Measurements from ENCODE around the gene ZHX3.

ZHX3 gene

DNA sequence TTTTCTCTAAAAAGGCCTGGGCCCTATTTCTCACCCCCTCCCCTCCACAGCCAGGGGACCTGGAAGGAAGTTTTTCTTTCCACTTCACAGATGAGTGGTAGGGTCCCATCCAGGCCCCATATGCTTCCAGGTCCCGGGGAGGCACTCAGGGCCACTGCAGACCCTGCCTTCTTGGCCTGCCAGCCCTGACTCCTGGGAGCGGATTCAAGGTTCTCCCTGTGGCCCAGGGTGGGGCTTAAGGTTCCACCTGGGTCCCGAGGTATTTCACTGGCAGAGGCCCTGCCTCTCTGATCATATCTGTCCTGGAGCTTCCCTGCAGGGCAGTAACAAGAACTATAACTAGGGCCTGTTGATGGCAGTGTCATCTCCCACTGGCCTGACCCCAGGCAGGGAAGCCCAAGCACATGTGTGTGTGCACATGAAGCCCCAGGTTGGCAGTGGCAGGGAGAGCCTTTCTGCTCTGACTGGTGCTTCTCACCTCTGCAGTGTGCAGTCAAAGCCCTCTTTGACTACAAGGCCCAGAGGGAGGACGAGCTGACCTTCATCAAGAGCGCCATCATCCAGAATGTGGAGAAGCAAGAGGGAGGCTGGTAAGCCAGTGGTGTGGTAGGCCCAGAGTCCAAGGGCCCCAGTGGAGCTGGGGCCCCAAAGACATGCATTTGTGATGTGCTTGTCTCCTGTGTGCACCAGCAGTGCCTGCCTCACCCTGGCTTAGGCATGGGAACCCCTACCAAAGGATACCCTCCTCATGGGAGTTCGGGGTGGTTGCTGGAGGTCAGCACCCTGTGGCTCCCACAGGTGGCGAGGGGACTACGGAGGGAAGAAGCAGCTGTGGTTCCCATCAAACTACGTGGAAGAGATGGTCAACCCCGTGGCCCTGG is 149.0 kb downstream of the ZHX3 start:
- no peak for DNase-seq

DNA sequence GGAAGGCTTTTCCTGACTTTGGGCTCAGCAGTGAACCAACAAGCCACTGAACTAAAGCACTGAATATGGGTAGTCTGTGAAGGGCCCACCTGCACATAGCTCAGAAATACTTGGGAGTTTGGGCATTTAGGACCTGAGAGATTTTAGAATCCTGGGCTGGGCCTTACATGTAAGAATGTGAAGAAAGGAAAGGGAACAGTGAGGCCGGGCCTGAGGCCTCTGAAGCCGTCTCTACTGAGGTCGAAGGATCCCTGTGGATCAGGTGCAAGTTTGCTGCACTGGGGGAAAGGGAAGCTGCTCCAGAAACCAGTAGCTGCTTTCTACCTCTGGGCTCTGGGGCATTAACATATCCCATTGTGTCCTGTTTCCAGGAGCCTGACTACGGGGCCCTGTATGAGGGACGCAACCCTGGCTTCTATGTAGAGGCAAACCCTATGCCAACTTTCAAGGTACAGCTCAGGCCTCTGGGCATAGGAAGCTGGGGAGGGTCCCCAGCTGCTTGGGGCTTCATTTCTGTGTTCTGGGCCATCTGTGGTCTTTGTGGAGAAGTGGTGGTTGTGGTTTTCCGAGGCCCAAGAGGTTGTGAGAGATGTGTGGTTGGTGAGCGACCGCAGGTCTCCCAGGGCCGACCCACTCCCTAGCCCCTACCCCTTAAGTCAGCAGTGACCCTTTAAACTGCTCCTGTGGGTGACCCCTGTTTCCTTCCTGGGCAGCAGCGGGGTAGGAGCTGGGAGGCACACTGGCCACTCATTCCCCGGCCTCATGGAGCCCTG is 149.9 kb downstream of the ZHX3 start:
- DNase-seq: no peak

DNA sequence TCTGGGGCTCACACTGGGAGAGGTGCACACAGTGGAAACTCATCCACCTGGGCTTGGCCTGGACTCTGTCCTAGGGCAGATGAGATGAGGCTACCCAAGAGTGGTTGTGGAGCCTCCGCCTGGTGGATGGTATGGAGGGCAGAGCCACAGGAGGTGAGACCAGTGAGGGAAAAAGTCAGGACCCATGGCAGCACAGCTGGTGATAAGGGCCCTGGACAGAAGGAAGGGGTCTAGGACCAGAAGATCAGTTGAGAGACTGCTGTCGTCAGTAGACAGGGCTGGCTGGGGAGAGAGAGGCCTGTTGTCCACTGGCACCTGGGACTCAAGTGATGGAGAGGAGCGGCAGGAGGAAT is 150.4 kb downstream of the ZHX3 start:
- DNase-seq: no peak

DNA sequence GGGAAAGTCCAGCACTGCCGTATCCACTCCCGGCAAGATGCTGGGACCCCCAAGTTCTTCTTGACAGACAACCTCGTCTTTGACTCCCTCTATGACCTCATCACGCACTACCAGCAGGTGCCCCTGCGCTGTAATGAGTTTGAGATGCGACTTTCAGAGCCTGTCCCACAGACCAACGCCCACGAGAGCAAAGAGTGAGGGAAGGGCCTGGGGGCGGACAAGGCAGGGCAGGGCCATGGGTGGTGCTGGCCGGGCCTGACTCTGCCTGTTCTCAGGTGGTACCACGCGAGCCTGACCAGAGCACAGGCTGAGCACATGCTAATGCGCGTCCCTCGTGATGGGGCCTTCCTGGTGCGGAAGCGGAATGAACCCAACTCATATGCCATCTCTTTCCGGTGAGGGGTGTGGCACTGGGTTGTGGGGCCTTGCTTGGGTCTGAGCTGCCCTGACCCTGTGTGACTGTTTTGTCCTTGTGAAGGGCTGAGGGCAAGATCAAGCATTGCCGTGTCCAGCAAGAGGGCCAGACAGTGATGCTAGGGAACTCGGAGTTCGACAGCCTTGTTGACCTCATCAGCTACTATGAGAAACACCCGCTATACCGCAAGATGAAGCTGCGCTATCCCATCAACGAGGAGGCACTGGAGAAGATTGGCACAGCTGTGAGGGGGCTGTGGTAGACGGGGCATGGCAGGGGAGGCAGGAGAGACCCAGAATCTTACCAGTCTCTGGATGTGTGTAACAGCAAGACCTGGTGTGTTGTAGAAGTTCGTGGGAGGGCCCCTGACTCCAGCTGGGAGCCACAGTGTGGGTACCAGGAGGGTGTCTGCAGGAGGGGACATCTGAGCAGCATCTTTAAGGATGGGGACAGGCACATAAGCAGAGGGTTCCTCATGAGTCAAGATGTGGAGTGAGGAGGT is 151.1 kb downstream of the ZHX3 start:
- no peak for DNase-seq

DNA sequence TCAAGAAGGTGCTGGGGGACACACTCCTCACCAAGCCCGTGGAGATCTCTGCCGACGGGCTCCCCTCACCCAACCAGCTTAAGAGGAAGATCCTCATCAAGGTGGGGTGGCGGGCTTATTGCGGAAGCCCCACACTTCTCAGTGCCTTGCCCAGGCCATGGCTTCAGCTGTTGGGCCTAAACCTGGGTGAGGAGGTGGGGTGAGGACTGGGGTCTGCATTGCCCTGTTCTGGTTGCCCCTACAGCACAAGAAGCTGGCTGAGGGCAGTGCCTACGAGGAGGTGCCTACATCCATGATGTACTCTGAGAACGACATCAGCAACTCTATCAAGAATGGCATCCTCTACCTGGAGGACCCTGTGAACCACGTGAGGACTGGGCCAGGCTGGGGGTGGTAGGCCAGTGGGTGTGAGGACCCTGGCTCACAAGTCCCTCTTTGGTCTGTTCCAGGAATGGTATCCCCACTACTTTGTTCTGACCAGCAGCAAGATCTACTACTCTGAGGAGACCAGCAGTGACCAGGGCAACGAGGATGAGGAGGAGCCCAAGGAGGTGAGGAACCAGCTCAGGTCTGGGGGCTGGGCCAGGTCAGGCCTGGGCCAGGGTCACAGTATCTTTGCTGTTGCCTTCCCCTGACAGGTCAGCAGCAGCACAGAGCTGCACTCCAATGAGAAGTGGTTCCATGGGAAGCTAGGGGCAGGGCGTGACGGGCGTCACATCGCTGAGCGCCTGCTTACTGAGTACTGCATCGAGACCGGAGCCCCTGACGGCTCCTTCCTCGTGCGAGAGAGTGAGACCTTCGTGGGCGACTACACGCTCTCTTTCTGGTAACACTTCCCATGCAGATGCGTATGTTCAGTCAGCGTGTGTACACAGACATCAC is 152.3 kb downstream of the ZHX3 start:
- DNase-seq: no peak

DNA sequence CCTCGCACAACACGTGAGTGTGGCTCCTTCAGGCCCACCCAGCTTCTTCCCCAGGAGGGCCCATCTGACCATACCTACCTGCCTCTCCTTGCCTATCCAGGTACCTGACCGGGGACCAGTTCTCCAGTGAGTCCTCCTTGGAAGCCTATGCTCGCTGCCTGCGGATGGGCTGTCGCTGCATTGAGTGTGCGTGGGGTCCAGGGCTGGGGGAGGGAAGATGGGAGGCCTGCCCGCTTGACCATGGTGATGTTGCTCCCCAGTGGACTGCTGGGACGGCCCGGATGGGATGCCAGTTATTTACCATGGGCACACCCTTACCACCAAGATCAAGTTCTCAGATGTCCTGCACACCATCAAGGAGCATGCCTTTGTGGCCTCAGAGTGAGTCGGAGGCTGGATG is 153.7 kb downstream of the ZHX3 start:
- DNase-seq: no peak

DNA sequence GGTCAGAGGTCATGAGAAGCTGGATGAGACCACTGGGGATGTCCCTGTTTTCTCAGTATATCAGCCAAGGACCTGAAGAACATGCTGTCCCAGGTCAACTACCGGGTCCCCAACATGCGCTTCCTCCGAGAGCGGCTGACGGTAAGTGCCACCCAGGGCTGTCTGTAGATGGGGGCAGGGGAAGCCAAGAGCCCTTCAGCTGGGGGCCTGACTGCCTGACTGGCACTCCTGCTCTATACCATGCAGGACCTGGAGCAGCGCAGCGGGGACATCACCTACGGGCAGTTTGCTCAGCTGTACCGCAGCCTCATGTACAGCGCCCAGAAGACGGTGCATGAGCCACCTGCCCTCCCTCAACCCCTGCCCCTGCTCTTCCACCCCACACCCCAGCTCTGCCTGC is 155.1 kb downstream of the ZHX3 start:
- DNase-seq: no peak

DNA sequence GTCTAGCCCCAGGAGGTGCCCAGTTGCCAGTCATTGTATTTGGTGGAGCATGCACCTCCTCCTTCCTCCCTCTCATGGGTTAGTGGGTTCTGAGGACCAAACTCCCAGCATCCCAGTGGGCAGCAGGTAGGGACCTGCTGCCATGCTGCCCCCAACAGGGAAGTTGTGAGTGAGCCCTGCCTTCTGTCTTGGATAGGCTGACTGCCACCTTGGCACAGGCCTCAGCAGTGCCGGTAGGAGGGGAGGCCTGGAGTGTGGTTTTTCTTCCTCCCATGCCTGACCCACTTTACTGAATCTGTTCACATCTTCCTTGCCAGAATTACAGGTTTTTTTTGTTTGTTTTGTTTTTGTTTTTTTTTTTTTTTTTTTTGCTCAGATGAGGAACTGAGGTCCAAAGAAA is 155.6 kb downstream of the ZHX3 start:
- DNase-seq: no peak

DNA sequence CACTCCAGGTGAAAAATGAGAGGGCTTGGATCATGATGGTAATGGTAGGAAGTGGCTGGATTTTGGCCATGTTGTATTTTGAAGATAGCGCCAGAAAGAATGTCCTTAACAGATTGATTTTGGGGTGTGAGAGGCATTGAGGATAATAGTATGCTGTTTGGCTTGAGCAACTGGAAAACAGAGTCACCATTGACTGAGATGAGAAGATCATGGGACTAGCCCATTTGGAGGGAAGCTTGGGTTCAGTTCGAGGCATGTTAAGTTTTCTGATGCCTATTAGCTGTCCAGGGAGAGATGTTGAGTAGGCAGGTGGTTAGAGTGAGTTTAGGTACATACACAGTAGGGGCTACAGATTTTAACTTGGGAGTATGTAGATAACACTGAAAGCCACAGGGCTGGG is 156.8 kb downstream of the ZHX3 start:
- no peak for DNase-seq

DNA sequence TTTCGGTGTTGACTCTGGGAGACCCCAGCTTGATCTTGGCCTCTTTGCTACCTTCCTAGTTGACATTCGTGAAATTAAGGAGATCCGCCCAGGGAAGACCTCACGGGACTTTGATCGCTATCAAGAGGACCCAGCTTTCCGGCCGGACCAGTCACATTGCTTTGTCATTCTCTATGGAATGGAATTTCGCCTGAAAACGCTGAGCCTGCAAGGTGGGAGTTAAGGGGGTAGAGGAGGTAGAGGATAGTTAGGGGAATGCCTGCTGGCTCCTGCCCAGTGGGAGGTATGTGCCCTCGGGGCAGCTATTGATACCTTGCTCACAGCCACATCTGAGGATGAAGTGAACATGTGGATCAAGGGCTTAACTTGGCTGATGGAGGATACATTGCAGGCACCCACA is 158.0 kb downstream of the ZHX3 start:
- no peak for DNase-seq

DNA sequence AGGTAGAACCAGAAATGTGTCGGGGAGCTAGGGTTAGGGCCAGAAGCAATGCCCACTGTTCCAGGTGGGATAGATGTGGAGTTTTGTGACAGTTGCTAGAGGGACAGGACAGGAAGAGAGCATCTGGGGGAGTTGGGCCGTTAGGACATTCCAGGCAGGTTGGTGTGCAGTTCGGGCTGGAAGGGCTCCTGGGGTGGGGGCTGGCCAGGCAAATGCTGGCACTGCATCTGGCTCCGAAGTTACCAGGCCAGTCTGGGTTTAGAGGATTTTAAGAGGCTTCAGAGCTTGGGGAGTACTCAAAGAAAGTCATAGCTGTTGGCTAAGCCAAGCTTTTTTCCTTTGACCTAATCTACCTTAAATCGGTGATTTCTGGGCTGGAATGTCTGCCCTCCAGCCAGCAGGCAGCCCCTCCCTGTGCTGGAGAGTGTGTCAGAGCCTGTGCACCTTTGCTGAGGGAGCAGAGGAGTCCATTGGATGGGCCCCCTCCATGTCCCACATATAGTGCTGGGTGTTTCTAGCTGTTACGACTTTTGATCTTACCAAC is 159.4 kb downstream of the ZHX3 start:
- DNase-seq: no peak

DNA sequence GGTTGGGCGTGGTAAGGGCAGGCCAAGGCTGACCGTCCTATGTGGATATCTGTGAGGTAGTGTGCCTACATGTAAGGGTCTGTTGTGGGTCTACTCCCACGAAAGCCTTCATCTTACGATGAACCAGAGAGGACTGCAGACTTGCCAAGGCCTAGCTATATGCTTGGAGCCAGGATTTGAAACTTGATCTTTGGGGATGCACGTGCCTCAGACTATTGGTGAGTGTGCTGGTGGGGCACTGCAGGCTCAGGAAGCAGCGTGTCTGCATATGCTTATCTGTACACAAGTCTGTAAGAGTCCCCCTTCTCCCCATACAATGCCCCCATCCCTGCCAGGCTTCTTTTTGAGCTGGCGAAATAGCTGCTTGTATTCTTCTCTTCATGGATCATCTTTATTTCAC is 162.3 kb downstream of the ZHX3 start:
- no peak for DNase-seq

DNA sequence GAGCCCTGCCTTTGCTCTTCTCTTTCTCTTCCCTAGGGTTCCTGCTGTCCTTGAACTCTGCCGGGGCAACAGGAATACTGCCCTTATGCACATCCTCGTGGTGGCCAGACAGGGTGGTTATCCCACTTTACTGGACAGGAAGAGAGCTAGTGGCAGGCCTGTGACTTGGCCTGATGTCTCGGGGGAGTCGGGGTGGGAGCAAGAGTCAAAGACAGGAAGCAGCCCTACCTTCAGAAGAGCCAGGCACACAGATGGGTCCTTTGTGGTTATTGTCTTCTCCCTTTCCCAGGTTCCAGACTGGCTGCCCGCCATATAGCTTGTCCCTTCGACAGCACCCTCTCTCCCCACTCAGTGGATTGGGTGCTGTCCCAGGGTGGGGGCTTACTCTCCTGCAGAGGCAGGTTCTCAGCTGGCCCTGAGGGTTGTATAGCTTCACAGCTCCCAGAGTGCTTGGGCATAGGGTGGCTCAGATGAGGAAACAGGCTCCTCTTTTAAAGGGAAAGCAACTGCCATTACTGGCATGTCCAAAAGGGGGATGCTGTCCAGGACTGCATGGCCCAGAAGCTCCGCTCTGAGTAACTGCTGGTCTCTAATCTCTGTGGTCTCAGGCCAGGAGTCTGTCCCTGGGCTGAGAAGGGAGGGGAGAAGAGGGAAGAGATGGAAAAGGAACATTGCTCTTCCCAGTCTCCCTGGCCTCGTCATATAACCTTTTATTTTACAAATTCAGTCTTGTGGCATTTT is 162.9 kb downstream of the ZHX3 start:
- no peak for DNase-seq

DNA sequence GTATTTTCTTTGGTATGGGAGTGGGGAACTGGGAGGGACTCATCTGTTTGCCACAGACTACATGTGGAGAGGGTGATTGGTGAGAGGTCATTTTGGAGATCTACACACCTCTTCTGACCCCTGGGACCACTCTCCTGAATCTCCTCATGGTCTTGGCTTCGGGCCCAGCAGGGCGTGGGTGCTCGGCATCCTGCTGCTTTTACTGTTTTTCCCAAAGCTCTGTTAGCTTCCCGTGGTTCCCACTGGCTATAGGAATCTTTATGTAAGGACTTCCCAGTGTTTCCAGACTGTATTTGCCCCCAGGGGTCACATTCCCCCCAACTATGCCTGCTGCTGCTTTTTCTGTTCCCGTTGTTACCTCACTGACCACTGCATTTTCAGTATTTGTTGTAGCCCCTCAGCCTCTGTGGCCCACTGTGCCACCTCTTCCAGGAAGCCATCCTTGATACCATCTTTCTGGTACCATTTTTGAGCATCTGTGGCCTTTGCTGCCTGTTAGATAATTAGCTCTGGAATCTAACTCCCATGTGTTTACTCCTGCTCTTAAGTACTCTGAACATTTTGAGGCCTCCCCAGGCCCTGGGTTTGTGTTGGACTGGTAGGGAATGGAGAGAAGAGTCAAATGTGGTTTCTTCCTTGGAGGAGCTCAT is 165.3 kb downstream of the ZHX3 start:
- no peak for DNase-seq

DNA sequence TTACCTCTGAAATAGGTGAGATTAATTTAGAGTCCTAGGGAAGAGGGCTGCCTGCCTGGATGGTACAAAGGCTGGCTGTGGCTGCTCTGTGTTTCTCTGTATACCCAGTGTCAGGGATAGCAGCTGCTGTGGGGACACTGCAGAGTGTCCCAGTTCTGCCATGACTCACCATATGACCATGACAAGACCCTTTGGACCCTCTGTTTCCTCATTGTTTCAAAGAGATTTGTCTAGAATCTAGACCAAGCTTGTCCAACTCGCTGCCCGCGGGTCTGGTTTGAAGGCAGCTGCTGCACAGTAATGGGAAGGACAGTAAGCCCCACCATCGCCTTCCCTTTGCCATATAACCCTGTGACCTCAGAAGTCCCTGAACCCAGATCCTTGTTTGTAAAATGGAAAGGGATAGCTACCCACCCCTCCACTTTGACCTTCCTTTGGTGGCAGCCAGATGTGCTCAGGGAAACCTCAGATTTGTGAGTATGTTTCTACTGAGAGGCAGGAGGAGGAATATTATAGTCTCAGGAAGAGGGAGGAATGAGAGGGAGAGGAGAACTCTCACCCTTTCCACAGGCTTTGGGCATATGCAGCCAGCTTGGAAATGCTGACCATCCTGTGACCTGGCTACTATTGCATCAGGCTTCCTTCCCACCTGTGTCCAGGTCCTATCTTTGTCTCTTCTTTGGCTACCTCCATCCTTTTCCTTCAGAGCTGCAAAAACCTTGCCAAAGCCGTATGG is 166.2 kb downstream of the ZHX3 start:
- no peak for DNase-seq

DNA sequence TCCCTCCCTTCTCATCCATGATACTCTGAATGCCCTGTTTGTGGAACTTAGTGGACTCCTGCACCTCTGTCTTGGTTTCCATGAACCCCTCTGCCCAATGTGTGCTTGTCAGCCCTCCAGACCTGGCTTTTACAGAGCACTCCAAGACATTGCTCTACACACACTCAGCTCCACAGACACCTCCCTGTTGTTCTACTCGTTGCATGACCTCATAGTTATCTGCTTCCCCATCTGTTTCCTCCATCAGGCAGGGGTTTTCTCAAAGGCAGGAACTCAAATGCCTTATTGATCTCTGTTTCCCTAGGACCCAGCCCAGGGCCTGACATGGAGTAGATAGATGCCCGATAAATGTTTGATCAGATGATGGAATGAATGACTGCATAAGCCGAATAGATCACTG is 166.9 kb downstream of the ZHX3 start:
- no peak for DNase-seq

DNA sequence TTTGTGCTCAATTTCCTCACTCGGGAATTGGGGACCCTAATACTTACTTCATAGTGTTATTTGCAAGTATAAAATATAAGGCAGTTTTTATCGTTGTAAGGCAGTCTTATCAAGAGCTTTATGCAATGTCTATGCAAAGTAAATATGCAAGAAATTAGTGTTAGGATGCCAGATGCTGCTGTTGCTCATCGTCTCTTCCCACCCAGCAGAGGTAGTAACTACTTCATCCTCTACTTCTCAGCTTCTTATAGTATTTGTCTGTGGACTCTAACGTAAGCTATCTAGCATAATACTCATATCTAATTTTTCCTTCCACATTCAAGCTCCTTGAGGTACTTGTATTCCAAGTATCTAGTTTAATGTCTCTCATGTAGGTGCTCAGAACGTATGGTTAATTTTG is 168.6 kb downstream of the ZHX3 start:
- no peak for DNase-seq

DNA sequence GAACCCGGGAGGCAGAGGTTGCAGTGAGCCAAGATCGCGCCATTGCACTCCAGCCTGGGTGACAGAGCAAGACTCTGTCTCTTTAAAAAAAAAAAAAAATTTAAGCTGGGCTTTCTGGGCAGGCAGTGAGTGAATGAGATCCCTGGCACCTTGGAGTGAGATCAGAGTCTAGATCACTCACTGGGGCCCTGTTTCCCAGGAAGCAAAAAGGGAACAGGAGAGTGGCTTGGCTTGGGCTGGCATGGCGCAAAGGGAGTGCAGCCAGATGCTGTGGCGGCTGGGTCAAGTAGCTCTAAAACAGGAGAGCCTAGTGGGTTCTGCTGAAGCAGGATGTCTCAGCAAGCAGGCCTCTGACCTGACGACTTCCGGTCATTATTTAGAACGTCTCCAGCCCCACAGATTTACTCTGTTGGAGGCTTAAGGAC is 169.8 kb downstream of the ZHX3 start:
- no peak for DNase-seq

DNA sequence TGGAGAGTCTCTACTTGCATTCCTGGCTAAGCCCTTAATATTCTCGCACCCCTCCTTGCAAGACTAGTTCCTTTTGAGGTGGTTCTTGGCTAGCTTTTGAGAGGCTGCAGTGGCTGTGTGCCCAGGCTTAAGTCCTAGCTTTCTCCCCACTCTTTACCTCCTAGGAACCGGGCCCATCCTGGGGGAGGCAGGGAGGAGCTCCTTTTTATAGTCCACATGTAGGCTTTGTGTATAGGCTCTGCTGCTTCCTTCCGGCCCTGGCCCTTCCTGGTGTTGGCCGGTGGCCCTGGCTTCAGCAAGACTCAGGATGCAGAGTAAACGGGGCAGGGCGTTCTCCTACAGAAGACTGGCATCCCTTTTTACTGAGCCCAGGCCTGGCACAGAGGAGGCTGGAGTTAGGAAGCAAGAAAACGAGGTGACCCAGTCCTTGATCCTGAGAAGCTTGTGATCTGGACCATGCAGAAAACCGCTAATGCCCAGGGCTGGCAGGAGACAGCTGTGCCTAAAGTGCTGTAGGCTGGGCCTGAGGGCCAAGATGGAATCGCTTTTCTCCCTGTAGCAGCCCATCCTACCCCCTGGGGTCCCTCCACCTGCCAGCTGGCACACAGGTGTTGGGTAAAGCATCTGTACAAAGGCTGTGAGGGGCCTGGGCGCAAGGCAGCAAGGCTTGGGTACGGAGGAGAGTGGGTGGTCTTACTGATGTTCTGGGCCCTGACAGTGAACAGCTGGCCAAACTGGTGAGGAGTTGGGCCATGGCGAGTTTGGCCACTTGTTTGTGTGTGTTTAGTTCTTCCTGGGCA is 171.5 kb downstream of the ZHX3 start:
- DNase-seq: no peak
